Keratinocyte (primary cell): ENCODE results near the gene SETD2.

Experiments used
- EZH2 ChIP-seq: IDR thresholded peaks from one replicate; pipeline ENCODE4 v1.6.1; 2012; ENCODE audit warnings: inconsistent platforms, mild to moderate bottlenecking, low read length, moderate library complexity
- TF ChIP-seq, protein P1 (sequence below), 3 experiments: IDR thresholded peaks in 1 of 3; conservative IDR thresholded peaks in 1 of 3; optimal IDR thresholded peaks in 1 of 3; 2 replicates in 2 of 3; 3 replicates in 1 of 3; pipeline versions ENCODE3 to v1.5.1; 2011; ENCODE audit warnings: low read length in 3 of 3, mild to moderate bottlenecking in 3 of 3, moderate library complexity in 2 of 3, control low read depth in 1 of 3, inconsistent platforms in 1 of 3; ENCODE audit not compliant: insufficient read depth in 2 of 3; ENCODE audit errors: extremely low read depth in 1 of 3

DNA sequence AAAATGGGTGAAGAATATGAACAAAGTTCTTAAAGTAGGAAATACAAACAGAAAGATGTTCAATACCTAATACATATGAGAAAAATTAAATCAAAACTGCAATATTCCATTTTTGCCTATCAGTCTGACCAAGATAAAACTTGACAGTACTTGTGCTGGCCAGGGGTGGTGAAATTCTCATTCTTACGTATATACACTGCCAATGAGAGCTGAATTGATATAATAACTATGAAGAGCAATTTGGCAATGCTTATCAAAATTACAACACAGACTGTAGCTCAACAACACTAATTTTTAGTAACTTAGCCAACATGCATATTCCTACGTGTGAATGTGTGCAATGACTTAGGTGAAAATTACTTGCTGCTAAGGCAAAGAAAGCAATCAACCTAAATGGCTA is 90.2 kb downstream of the SETD2 start:
- TF ChIP-seq, protein P1, sequence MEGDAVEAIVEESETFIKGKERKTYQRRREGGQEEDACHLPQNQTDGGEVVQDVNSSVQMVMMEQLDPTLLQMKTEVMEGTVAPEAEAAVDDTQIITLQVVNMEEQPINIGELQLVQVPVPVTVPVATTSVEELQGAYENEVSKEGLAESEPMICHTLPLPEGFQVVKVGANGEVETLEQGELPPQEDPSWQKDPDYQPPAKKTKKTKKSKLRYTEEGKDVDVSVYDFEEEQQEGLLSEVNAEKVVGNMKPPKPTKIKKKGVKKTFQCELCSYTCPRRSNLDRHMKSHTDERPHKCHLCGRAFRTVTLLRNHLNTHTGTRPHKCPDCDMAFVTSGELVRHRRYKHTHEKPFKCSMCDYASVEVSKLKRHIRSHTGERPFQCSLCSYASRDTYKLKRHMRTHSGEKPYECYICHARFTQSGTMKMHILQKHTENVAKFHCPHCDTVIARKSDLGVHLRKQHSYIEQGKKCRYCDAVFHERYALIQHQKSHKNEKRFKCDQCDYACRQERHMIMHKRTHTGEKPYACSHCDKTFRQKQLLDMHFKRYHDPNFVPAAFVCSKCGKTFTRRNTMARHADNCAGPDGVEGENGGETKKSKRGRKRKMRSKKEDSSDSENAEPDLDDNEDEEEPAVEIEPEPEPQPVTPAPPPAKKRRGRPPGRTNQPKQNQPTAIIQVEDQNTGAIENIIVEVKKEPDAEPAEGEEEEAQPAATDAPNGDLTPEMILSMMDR (optimal IDR thresholded peaks at IDR 0.05 in 1 of 3, IDR thresholded peaks at IDR 0.05 in 1 of 3, conservative IDR thresholded peaks at IDR 0.05 in 1 of 3; ENCODE audit: extremely low read depth in 1 of 3, insufficient read depth in 2 of 3, low read length in 3 of 3): no peak
- TF ChIP-seq EZH2: no peak
